K562 (cell line): Measurements from ENCODE around the gene BLVRA. TPM values are rescaled to one million over a fixed set of nuclear protein-coding genes. Genes with fewer than 3 reads are reported as not detected.

Experiments used
- BCLAF1 ChIP-seq, 2 experiments: fragments of 450-650 bp in 1 of 2; IDR thresholded peaks; 2 replicates each; pipeline ENCODE4 v1.6.1; 2011 to 2017; ENCODE audit warnings: low read depth in 2 of 2, antibody characterized with exemption in 1 of 2, borderline replicate concordance in 1 of 2, low read length in 1 of 2, mild to moderate bottlenecking in 1 of 2, mixed read lengths in 1 of 2; ENCODE audit not compliant: control insufficient read depth in 1 of 2
- CHD1 ChIP-seq: fragments of 200-600 bp; sonication (generic); IDR thresholded peaks from one replicate; pipeline ENCODE4 v1.6.1; 2012; ENCODE audit warnings: mild to moderate bottlenecking, moderate library complexity, low read length, inconsistent platforms
- E2F4 ChIP-seq: sonication (generic); formaldehyde crosslinking; IDR thresholded peaks from 2 replicates; pipeline ENCODE4 v1.8.0; 2022; ENCODE audit warnings: mild to moderate bottlenecking, low read depth, missing genetic modification reagents
- GABPA ChIP-seq: fragments of 200-800 bp; sonication (Bioruptor generic); conservative IDR thresholded peaks from 2 replicates; pipeline ENCODE4 v1.6.1; 2016; ENCODE audit warnings: low read depth, missing genetic modification characterization, missing compliant biosample characterization
- HDAC3 ChIP-seq: fragments of 450-650 bp; IDR thresholded peaks from 2 replicates; pipeline ENCODE4 v1.6.1; 2018; ENCODE audit warnings: borderline replicate concordance, mild to moderate bottlenecking, moderate library complexity; ENCODE audit not compliant: partially characterized antibody
- HDAC6 ChIP-seq: IDR thresholded peaks from 2 replicates; pipeline ENCODE4 v1.6.1; 2012; ENCODE audit warnings: low read depth, mild to moderate bottlenecking, control low read depth, inconsistent platforms, low read length, moderate library complexity
- HNRNPH1 ChIP-seq: fragments of 200-400 bp; formaldehyde crosslinking; optimal IDR thresholded peaks from 2 replicates; pipeline ENCODE3; 2017; ENCODE audit warnings: low read depth, mild to moderate bottlenecking, low read length, moderate library complexity
- NCOR1 ChIP-seq: fragments of 450-650 bp; IDR thresholded peaks from 2 replicates; pipeline ENCODE4 v1.6.1; 2016; ENCODE audit warnings: mild to moderate bottlenecking, moderate library complexity
- PTRF ChIP-seq: fragments of 450-650 bp; IDR thresholded peaks from 2 replicates; pipeline ENCODE4 v1.6.1; 2016; ENCODE audit warnings: mild to moderate bottlenecking, missing genetic modification characterization, missing compliant biosample characterization
- PTTG1 ChIP-seq: fragments of 450-650 bp; IDR thresholded peaks from 2 replicates; pipeline ENCODE4 v1.6.1; 2016; ENCODE audit warnings: low read depth, mild to moderate bottlenecking, missing genetic modification characterization, missing compliant biosample characterization
- RAD21 ChIP-seq, 2 experiments: fragments of 250-450 bp in 1 of 2; fragments of 450-650 bp in 1 of 2; sonication (Bioruptor Pico) in 1 of 2; formaldehyde crosslinking in 1 of 2; IDR thresholded peaks in 1 of 2; conservative IDR thresholded peaks in 1 of 2; 2 replicates each; pipeline versions ENCODE4 v1.4.0 to v1.8.0; 2020 to 2022; ENCODE audit warnings: mild to moderate bottlenecking in 2 of 2, moderate library complexity in 1 of 2
- RBFOX2 ChIP-seq: fragments of 200-400 bp; formaldehyde crosslinking; IDR thresholded peaks from 2 replicates; pipeline ENCODE4 v1.6.1; 2017; ENCODE audit warnings: low read depth, mild to moderate bottlenecking, low read length, moderate library complexity
- SIN3B ChIP-seq: fragments of 450-650 bp; IDR thresholded peaks from 2 replicates; pipeline ENCODE4 v1.6.1; 2017; ENCODE audit warnings: low read depth, mild to moderate bottlenecking, moderate library complexity
- UBTF ChIP-seq, 2 experiments: IDR thresholded peaks; 2 replicates each; pipeline ENCODE4 v1.6.1; 2012; ENCODE audit warnings: improper control_type of control experiment in 2 of 2, low read depth in 2 of 2, low read length in 2 of 2, borderline replicate concordance in 1 of 2
- USF2 ChIP-seq: sonication (generic); formaldehyde crosslinking; IDR thresholded peaks from 2 replicates; pipeline ENCODE4 v1.5.0; 2020; ENCODE audit warnings: missing genetic modification reagents
- ZNF449 ChIP-seq: fragments of 250-450 bp; sonication (Bioruptor Pico); IDR thresholded peaks from 2 replicates; pipeline ENCODE4 v1.8.0; 2022; ENCODE audit warnings: moderate library complexity, mild to moderate bottlenecking, inconsistent platforms
- ZNF79 ChIP-seq: fragments of 250-450 bp; sonication (Bioruptor Pico); IDR thresholded peaks from 2 replicates; pipeline ENCODE4 v1.4.0; 2020; ENCODE audit warnings: low read depth, mild to moderate bottlenecking, moderate library complexity
- polyA plus RNA-seq, 8 experiments: library from polyadenylated mRNA; depleted of rRNA in 4 of 8; stranded (reverse) in 5 of 8; unstranded in 3 of 8; fragments of >200 nt; fragmentation: Nextera tagmentation in 2 of 8; fragmentation: Illumina TruSeq in 1 of 8; extraction: Ambion mirVana in 2 of 8; extraction: Trizol in 1 of 8; gene quantifications; 2 replicates each; pipeline versions ENCODE4 v1.2.1 to v1.2.3, GENCODE V29; 2011 to 2014; ENCODE audit warnings: inconsistent platforms in 1 of 8, missing spikeins in 1 of 8
- total RNA-seq, 7 experiments: library from RNA; depleted of rRNA in 6 of 7; stranded (reverse); fragments of >200 nt in 6 of 7; fragmentation: Illumina TruSeq in 2 of 7; extraction: Trizol in 2 of 7; gene quantifications; 2 replicates each; pipeline versions ENCODE4 v1.2.1 to v1.2.3, GENCODE V29; 2011 to 2021; ENCODE audit warnings: low replicate concordance in 1 of 7

Gene BLVRA
- total and polyA plus RNA-seq, 9 of the 15 experiments (the other 6 are each of a cell fraction or from before 2014, with no cell fraction given) = 48.5 to 147 (median 61.5) TPM

GRCh38 chr7:43756368-43757072 is 2.0 kb upstream of the BLVRA start (continued):
- TF ChIP-seq PTTG1 = no peak
- no peak for TF ChIP-seq SIN3B
- no peak for TF ChIP-seq CHD1
- no peak for TF ChIP-seq HDAC3
- TF ChIP-seq BCLAF1 (IDR thresholded peaks at IDR 0.05; ENCODE audit: borderline replicate concordance in 1 of 2, control insufficient read depth in 1 of 2, low read depth in 2 of 2, low read length in 1 of 2) = no peak
- no peak for TF ChIP-seq RBFOX2
- no peak for TF ChIP-seq HNRNPH1
- TF ChIP-seq RAD21 (CRISPR knock-in tag; conservative IDR thresholded peaks at IDR 0.05 in 1 of 2, IDR thresholded peaks at IDR 0.05 in 1 of 2) = peak in 1 of 2 experiments; percentile 25; a peak in 1 of 4 replicates
- no peak for TF ChIP-seq USF2 (CRISPR knock-in tag)
- no peak for TF ChIP-seq GABPA (tag)
- TF ChIP-seq ZNF449 (CRISPR knock-in tag) = no peak
- no peak for TF ChIP-seq HDAC6
- TF ChIP-seq PTRF (tag) = no peak
- no peak for TF ChIP-seq ZNF79 (CRISPR knock-in tag)
- no peak for TF ChIP-seq UBTF (IDR thresholded peaks at IDR 0.05; ENCODE audit: borderline replicate concordance in 1 of 2, low read depth in 2 of 2, low read length in 2 of 2)
- TF ChIP-seq E2F4 (CRISPR knock-in tag) = no peak
- TF ChIP-seq NCOR1 = peak; percentile 59
